Thoracic aorta (tissue), 2 donors: ENCODE results near the gene ANKRD30A. TPM values are rescaled to one million over a fixed set of nuclear protein-coding genes. Genes with fewer than 3 reads are reported as not detected.

Source experiments
- ATAC-seq: fragments of 150-250 bp; one replicate; pipeline ENCODE4 v1.8.0; 2017; ENCODE audit warnings: low read depth; ENCODE audit not compliant: insufficient number of reproducible peaks, low FRiP score
- DNase-seq: peaks from one replicate; pipeline ENCODE4 v3.0.0-alpha.2; 2020; ENCODE audit warnings: low spot score
- H3K27ac ChIP-seq, 2 donors: fragments of 200-600 bp; sonication (generic); 1 replicate in 1 of 2; 2 replicates in 1 of 2; pipeline ENCODE4 v1.5.1; 2016; ENCODE audit warnings: mild to moderate bottlenecking in 2 of 2, moderate library complexity in 2 of 2
- H3K27me3 ChIP-seq: fragments of 200-600 bp; sonication (generic); replicated peaks from 2 replicates; pipeline ENCODE4 v1.6.0; 2016; ENCODE audit warnings: mild to moderate bottlenecking; ENCODE audit not compliant: insufficient read depth
- H3K36me3 ChIP-seq: fragments of 200-600 bp; sonication (generic); one replicate; pipeline ENCODE4 v1.5.1; 2016
- H3K4me1 ChIP-seq, 2 donors: fragments of 200-600 bp; sonication (generic); 1 replicate in 1 of 2; 2 replicates in 1 of 2; pipeline versions ENCODE4 v1.5.1 to v1.6.0; 2016; ENCODE audit warnings: low read depth in 2 of 2, mild to moderate bottlenecking in 1 of 2; ENCODE audit not compliant: control insufficient read depth in 1 of 2
- H3K4me3 ChIP-seq: fragments of 200-600 bp; sonication (generic); 2 replicates; pipeline ENCODE4 v1.5.1; 2016; ENCODE audit warnings: mild to moderate bottlenecking
- H3K9me3 ChIP-seq: fragments of 200-600 bp; sonication (generic); 2 replicates; pipeline ENCODE4 v1.5.1; 2016
- CTCF ChIP-seq: fragments of 200-600 bp; sonication (generic); IDR thresholded peaks from one replicate; pipeline ENCODE4 v1.5.1; 2019; ENCODE audit warnings: antibody characterized with exemption
- total RNA-seq, 2 donors: library from RNA; depleted of rRNA; stranded (reverse); fragments of >200 nt; gene quantifications; one replicate each; pipeline versions ENCODE4 v1.1.0 to v1.2.3, GENCODE V29; 2016

ANKRD30A gene
- total RNA-seq, 2 donors from 2014 or later = not detected

DNA sequence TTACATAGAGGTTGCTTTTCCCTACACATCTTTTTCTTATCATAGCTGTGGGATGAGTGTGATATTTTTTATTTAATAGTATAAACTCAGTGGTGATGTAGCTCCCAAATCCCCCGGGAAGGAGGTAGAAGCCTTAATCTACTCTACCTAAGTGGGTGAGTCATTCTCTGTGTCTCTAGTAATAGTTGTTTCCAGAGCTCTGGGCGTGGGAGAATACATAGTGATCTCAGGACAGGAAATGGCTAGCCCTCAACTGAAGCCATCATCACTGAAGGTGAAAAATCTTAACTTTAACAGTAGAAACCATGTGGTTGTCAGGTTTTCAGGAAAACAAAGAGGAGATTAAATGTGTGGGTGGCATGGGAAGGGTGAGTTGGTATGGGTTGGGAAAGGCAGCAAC lies 278.4 kb downstream of the ANKRD30A start:
- H3K36me3 ChIP-seq = no peaks in the 10 kb centered on the region
- DNase-seq = no peak
- no peaks in the 10 kb centered on the region for H3K9me3 ChIP-seq
- no peaks in the 10 kb centered on the region for H3K4me1 ChIP-seq
- H3K27ac ChIP-seq = no peak overlapping the region
- H3K4me3 ChIP-seq = no peak overlapping the region
- H3K27me3 ChIP-seq = no peaks in the 10 kb centered on the region
- no peak for TF ChIP-seq CTCF
- no peak for ATAC-seq
